ENCODE data around the gene CYB561D2. TPM values are rescaled to one million over a fixed set of nuclear protein-coding genes. Genes with fewer than 3 reads are reported as not detected.

The CYB561D2 gene
- total RNA-seq, 3 donors from 2014 or later (not counting 1 experiment from before 2014, with no cell fraction given) = 39.6 to 54.0 (median 50.5) TPM

DNA sequence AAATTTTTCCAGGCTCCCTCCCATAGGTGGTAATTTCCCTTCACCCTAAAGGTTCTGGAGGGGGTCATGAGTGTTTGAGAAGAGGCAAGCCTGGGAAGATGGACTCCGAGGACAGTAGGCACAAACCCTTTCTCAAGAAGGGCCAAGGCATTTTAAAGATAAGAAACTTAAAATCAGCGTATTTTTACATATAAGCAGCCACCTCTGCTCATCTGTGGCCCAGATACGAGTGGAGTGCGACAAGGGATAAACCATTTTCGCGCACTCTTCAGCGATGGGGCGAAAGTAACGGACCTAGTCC, 10.6 kb upstream of the CYB561D2 start:
- Histone ChIP-seq H3K27ac (ENCODE audit: low read length) (peak overlapping the region; percentile 93), H3K36me3 (ENCODE audit: control insufficient read depth, insufficient read depth, low read length) (peaks cover 11% of the 10 kb centered on the region), H3K4me3 (ENCODE audit: low read length) (peak overlapping the region; percentile 80), H3K27me3 (ENCODE audit: control insufficient read depth, insufficient read depth, low read length) (no peaks in the 10 kb centered on the region), H3K4me1 (ENCODE audit: control insufficient read depth, insufficient read depth, low read length) (peaks cover 70% of the 10 kb centered on the region), H3K9me3 (ENCODE audit: control insufficient read depth, insufficient read depth, low read length) (no peaks in the 10 kb centered on the region)
- Mint-ChIP-seq H3K36me3 (peaks cover 13% of the 10 kb centered on the region), H3K4me1 (peaks cover 50 to 89% of the 10 kb centered on the region in 2 donors), H3K4me3 (peak overlapping the region; percentile 98), H3K27ac (peak overlapping the region; percentile 93 to 96), H3K27me3 (ENCODE audit: low read depth in 2 of 2) (no peaks in the 10 kb centered on the region), H3K9me3 (no peaks in the 10 kb centered on the region)
- intact Hi-C loops (cut with micrococcal nuclease) = no loop called here
- under 1% methylated on average over 9 of the region's 9 CpGs for WGBS (ENCODE audit: insufficient coverage)
- ATAC-seq = no peak
- DNase-seq = no peak
- TF ChIP-seq, protein P1, sequence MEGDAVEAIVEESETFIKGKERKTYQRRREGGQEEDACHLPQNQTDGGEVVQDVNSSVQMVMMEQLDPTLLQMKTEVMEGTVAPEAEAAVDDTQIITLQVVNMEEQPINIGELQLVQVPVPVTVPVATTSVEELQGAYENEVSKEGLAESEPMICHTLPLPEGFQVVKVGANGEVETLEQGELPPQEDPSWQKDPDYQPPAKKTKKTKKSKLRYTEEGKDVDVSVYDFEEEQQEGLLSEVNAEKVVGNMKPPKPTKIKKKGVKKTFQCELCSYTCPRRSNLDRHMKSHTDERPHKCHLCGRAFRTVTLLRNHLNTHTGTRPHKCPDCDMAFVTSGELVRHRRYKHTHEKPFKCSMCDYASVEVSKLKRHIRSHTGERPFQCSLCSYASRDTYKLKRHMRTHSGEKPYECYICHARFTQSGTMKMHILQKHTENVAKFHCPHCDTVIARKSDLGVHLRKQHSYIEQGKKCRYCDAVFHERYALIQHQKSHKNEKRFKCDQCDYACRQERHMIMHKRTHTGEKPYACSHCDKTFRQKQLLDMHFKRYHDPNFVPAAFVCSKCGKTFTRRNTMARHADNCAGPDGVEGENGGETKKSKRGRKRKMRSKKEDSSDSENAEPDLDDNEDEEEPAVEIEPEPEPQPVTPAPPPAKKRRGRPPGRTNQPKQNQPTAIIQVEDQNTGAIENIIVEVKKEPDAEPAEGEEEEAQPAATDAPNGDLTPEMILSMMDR (IDR thresholded peaks at IDR 0.05) = no peak

DNA sequence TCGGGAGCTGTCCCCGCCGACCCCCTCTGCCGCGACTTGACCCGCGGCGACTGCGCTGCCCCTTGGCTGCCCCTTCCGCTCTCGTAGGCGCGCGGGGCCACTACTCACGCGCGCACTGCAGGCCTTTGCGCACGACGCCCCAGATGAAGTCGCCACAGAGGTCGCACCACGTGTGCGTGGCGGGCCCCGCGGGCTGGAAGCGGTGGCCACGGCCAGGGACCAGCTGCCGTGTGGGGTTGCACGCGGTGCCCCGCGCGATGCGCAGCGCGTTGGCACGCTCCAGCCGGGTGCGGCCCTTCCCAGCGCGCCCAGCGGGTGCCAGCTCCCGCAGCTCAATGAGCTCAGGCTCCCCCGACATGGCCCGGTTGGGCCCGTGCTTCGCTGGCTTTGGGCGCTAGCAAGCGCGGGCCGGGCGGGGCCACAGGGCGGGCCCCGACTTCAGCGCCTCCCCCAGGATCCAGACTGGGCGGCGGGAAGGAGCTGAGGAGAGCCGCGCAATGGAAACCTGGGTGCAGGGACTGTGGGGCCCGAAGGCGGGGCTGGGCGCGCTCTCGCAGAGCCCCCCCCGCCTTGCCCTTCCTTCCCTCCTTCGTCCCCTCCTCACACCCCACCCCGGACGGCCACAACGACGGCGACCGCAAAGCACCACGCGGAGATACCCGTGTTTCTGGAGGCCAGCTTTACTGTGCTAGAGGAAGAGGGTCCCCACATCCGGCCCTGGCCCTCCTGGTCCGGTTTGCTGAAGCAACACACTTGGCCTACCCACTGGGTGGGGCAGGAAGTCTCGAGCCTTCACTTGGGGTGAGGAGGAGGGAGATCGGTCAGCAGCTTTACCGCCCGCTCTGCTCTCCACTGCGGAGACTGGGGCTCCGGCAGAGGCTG, 10.0 kb upstream of the CYB561D2 start, which contains the start of gene RASSF1:
RASSF1 (minus strand) TSS at position 389 of the 882 bp plus-strand sequence; CDS start at position 358, 31 bp downstream.
- TF ChIP-seq, protein P1 (IDR thresholded peaks at IDR 0.05) = no peak
- peaks cover 45 to 88% of the 10 kb centered on the region in 2 donors for H3K4me1 Mint-ChIP-seq
- H3K9me3 ChIP-seq (ENCODE audit: control insufficient read depth, insufficient read depth, low read length) = no peaks in the 10 kb centered on the region
- H3K4me3 Mint-ChIP-seq = peak within 1 kb of the TSS; percentile 98
- H3K9me3 Mint-ChIP-seq = no peaks in the 10 kb centered on the region
- ATAC-seq = peak; percentile 23 to 64 (median 51)
- WGBS (ENCODE audit: insufficient coverage) = under 1% methylated on average over 85 of the region's 85 CpGs
- H3K4me1 ChIP-seq (ENCODE audit: control insufficient read depth, insufficient read depth, low read length) = peaks cover 70% of the 10 kb centered on the region
- peak within 1 kb of the TSS; percentile 93 for H3K27ac ChIP-seq (ENCODE audit: low read length)
- DNase-seq = peak; percentile 73 to 79
- peak within 1 kb of the TSS; percentile 93 to 96 for H3K27ac Mint-ChIP-seq
- peak within 1 kb of the TSS; percentile 80 for H3K4me3 ChIP-seq (ENCODE audit: low read length)
- H3K27me3 ChIP-seq (ENCODE audit: control insufficient read depth, insufficient read depth, low read length) = no peaks in the 10 kb centered on the region
- intact Hi-C loops (cut with micrococcal nuclease) = no loop called here
- H3K36me3 Mint-ChIP-seq = peaks cover 13% of the 10 kb centered on the region
- peaks cover 11% of the 10 kb centered on the region for H3K36me3 ChIP-seq (ENCODE audit: control insufficient read depth, insufficient read depth, low read length)
- H3K27me3 Mint-ChIP-seq (ENCODE audit: low read depth in 2 of 2) = no peaks in the 10 kb centered on the region

DNA sequence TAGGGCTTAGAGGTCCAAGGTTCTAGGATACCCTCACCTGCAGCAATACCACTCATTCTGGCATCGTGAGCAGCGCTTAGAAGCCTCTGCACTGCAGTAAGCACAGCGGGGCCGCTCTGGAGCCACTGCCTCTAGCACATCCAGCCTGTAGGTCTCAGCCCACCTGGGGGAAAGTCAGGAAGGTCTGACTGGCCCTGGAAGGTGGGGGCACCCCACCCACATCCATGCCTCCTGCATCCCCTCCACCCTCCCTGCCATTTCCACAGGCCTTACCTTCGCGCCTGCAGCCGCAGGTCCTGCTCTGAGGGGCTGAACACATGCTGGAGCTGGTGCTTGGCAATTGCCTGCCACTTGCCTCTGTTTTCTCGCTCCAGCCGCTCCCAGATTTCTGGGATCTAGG, 9.1 kb upstream of the CYB561D2 start:
- peaks cover 70% of the 10 kb centered on the region for H3K4me1 ChIP-seq (ENCODE audit: control insufficient read depth, insufficient read depth, low read length)
- Mint-ChIP-seq H3K27ac (peak overlapping the region; percentile 93 to 96), H3K36me3 (peaks cover 13% of the 10 kb centered on the region), H3K27me3 (ENCODE audit: low read depth in 2 of 2) (no peaks in the 10 kb centered on the region), H3K4me3 (peak overlapping the region; percentile 98), H3K9me3 (no peaks in the 10 kb centered on the region), H3K4me1 (peaks cover 42 to 87% of the 10 kb centered on the region in 2 donors)
- whole genome bisulfite sequencing (ENCODE audit: insufficient coverage) = 70% methylated on average over 9 of the region's 9 CpGs
- H3K36me3 ChIP-seq (ENCODE audit: control insufficient read depth, insufficient read depth, low read length) = peaks cover 4% of the 10 kb centered on the region
- intact Hi-C loops (cut with micrococcal nuclease) = no loop called here
- H3K4me3 ChIP-seq (ENCODE audit: low read length) = peak overlapping the region; percentile 80
- ATAC-seq (peak in 1 of 3 donors; percentile 8), DNase-seq (peak in 1 of 2 donors; percentile 56)
- H3K27me3 ChIP-seq (ENCODE audit: control insufficient read depth, insufficient read depth, low read length) = no peaks in the 10 kb centered on the region
- peak overlapping the region; percentile 76 for H3K27ac ChIP-seq (ENCODE audit: low read length)
- TF ChIP-seq, protein P1 (IDR thresholded peaks at IDR 0.05) = no peak
- H3K9me3 ChIP-seq (ENCODE audit: control insufficient read depth, insufficient read depth, low read length) = no peaks in the 10 kb centered on the region
